HEK293 (cell line): ENCODE measurements around the gene TMEM170A.
A peak's percentile ranks its signal among the peaks of the same experiment; 100 is the strongest.
"Not testable (repeated sequence)": the region's sequence is repeated elsewhere in the genome, so short reads cannot be mapped to it uniquely, and the experiment has no call there.

ENCODE experiments used
- CTCF ChIA-PET: fragments of 350-600 bp; formaldehyde crosslinking; extraction: SDS; loops from one replicate; lab custom pipeline; 2021; ENCODE audit warnings: antibody characterized with exemption; lab: Yijun Ruan, JAX
- POLR2A ChIA-PET: fragments of 300-600 bp; formaldehyde crosslinking; extraction: SDS; loops from one replicate; lab custom pipeline; 2020; ENCODE audit warnings: antibody characterized with exemption, inconsistent platforms; lab: Yijun Ruan, JAX
- H3K27ac ChIP-seq: fragments of 200-500 bp; sonication (Bioruptor generic); 2 replicates; pipeline ENCODE4 v1.5.1; 2014; ENCODE audit warnings: low read depth, low read length, control low read depth, inconsistent platforms; ENCODE audit errors: extremely low read depth
- H3K36me3 ChIP-seq, 2 experiments: fragments of 200-500 bp in 1 of 2; sonication (Bioruptor generic) in 1 of 2; 1 replicate in 1 of 2; 2 replicates in 1 of 2; pipeline ENCODE4 v1.5.1; 2014 to 2017; ENCODE audit warnings: inconsistent platforms in 2 of 2, low read length in 2 of 2; ENCODE audit not compliant: control insufficient read depth in 2 of 2, insufficient read depth in 1 of 2
- H3K4me1 ChIP-seq: fragments of 200-500 bp; sonication (Bioruptor generic); 2 replicates; pipeline ENCODE4 v1.5.1; 2014; ENCODE audit warnings: mild to moderate bottlenecking, low read length, inconsistent platforms; ENCODE audit not compliant: control insufficient read depth, insufficient read depth
- H3K4me3 ChIP-seq: 2 replicates; pipeline ENCODE4 v1.5.1; 2011; ENCODE audit warnings: low read depth, mild to moderate bottlenecking, control low read depth, low read length, moderate library complexity
- H3K9me3 ChIP-seq: fragments of 200-500 bp; sonication (Bioruptor generic); 2 replicates; pipeline ENCODE4 v1.5.1; 2014; ENCODE audit warnings: low read depth, low read length, inconsistent platforms; ENCODE audit not compliant: control insufficient read depth, insufficient read depth
- AEBP2 ChIP-seq: fragments of 450-650 bp; formaldehyde crosslinking; IDR thresholded peaks from 2 replicates; pipeline ENCODE4 v1.5.1; 2016; ENCODE audit warnings: missing biosample characterization, missing genetic modification characterization, borderline replicate concordance
- ATF2 ChIP-seq: fragments of 450-650 bp; formaldehyde crosslinking; IDR thresholded peaks from 2 replicates; pipeline ENCODE4 v1.5.1; 2016; ENCODE audit warnings: missing biosample characterization, missing genetic modification characterization, low read depth
- GFI1B ChIP-seq: fragments of 450-650 bp; formaldehyde crosslinking; IDR thresholded peaks from 2 replicates; pipeline ENCODE4 v1.5.1; 2016; ENCODE audit warnings: missing biosample characterization, missing genetic modification characterization
- HIC1 ChIP-seq: fragments of 450-650 bp; formaldehyde crosslinking; IDR thresholded peaks from 2 replicates; pipeline ENCODE4 v1.5.1; 2016; ENCODE audit warnings: missing biosample characterization, missing genetic modification characterization
- MYNN ChIP-seq: fragments of 450-650 bp; formaldehyde crosslinking; IDR thresholded peaks from 2 replicates; pipeline ENCODE4 v1.5.1; 2016; ENCODE audit warnings: missing biosample characterization, missing genetic modification characterization, borderline replicate concordance
- SCRT2 ChIP-seq: fragments of 450-650 bp; formaldehyde crosslinking; IDR thresholded peaks from 2 replicates; pipeline ENCODE4 v1.5.1; 2016; ENCODE audit warnings: missing biosample characterization, missing genetic modification characterization
- SETDB1 ChIP-seq: IDR thresholded peaks from one replicate; pipeline ENCODE4 v1.6.1; 2017; ENCODE audit warnings: mild to moderate bottlenecking, low read length, moderate library complexity, mixed read lengths; ENCODE audit not compliant: insufficient read length
- TCF7L2 ChIP-seq: IDR thresholded peaks from 2 replicates; pipeline ENCODE4 v1.6.1; 2011; ENCODE audit warnings: low read depth, mild to moderate bottlenecking, inconsistent platforms, low read length, moderate library complexity, borderline replicate concordance
- TRIM28 ChIP-seq: IDR thresholded peaks from 2 replicates; pipeline ENCODE4 v1.6.1; 2011; ENCODE audit warnings: low read length, control low read depth, borderline replicate concordance
- WT1 ChIP-seq: fragments of 450-650 bp; formaldehyde crosslinking; IDR thresholded peaks from 2 replicates; pipeline ENCODE4 v1.5.1; 2016; ENCODE audit warnings: missing biosample characterization, missing genetic modification characterization
- YY1 ChIP-seq: fragments of 450-650 bp; formaldehyde crosslinking; IDR thresholded peaks from 2 replicates; pipeline ENCODE4 v1.5.1; 2018; ENCODE audit warnings: missing biosample characterization, missing genetic modification characterization
- ZFP3 ChIP-seq: fragments of 450-650 bp; formaldehyde crosslinking; IDR thresholded peaks from 2 replicates; pipeline ENCODE4 v1.5.1; 2016; ENCODE audit warnings: low read depth, missing biosample characterization, missing genetic modification characterization
- ZIC2 ChIP-seq: fragments of 450-650 bp; formaldehyde crosslinking; IDR thresholded peaks from 2 replicates; pipeline ENCODE4 v1.5.1; 2016; ENCODE audit warnings: missing biosample characterization, missing genetic modification characterization
- ZNF10 ChIP-seq: fragments of 450-650 bp; formaldehyde crosslinking; IDR thresholded peaks from 2 replicates; pipeline ENCODE4 v1.5.1; 2017; ENCODE audit warnings: missing biosample characterization, missing genetic modification characterization
- ZNF221 ChIP-seq: fragments of 450-650 bp; formaldehyde crosslinking; IDR thresholded peaks from 2 replicates; pipeline ENCODE4 v1.5.1; 2017; ENCODE audit warnings: missing biosample characterization, missing genetic modification characterization, borderline replicate concordance
- ZNF416 ChIP-seq: fragments of 450-650 bp; formaldehyde crosslinking; IDR thresholded peaks from 2 replicates; pipeline ENCODE4 v1.5.1; 2016; ENCODE audit warnings: missing biosample characterization, missing genetic modification characterization
- ZNF426 ChIP-seq: fragments of 450-650 bp; formaldehyde crosslinking; IDR thresholded peaks from 2 replicates; pipeline ENCODE4 v1.5.1; 2017; ENCODE audit warnings: missing biosample characterization, missing genetic modification characterization, mild to moderate bottlenecking, inconsistent platforms, moderate library complexity
- ZNF529 ChIP-seq: fragments of 450-650 bp; formaldehyde crosslinking; IDR thresholded peaks from 2 replicates; pipeline ENCODE4 v1.5.1; 2017; ENCODE audit warnings: missing genetic modification characterization, missing biosample characterization; ENCODE audit not compliant: insufficient replicate concordance
- ZNF555 ChIP-seq: fragments of 450-650 bp; formaldehyde crosslinking; conservative IDR thresholded peaks from 2 replicates; pipeline ENCODE4 v1.5.1; 2017; ENCODE audit warnings: missing biosample characterization, mild to moderate bottlenecking, missing genetic modification characterization, inconsistent platforms
- ZNF600 ChIP-seq: fragments of 450-650 bp; formaldehyde crosslinking; IDR thresholded peaks from 2 replicates; pipeline ENCODE4 v1.5.1; 2016; ENCODE audit warnings: missing biosample characterization, missing genetic modification characterization
- ZNF624 ChIP-seq: fragments of 450-650 bp; formaldehyde crosslinking; IDR thresholded peaks from 2 replicates; pipeline ENCODE4 v1.5.1; 2017; ENCODE audit warnings: missing biosample characterization, missing genetic modification characterization
- ZNF704 ChIP-seq: fragments of 450-650 bp; formaldehyde crosslinking; IDR thresholded peaks from 2 replicates; pipeline ENCODE4 v1.5.1; 2016; ENCODE audit warnings: missing biosample characterization, missing genetic modification characterization
- ZXDB ChIP-seq: fragments of 450-650 bp; formaldehyde crosslinking; IDR thresholded peaks from 2 replicates; pipeline ENCODE4 v1.5.1; 2016; ENCODE audit warnings: missing biosample characterization, missing genetic modification characterization

TMEM170A gene

GRCh38 chr16:75458029-75458428 lies 6.5 kb downstream of the TMEM170A start (continued):
- TF ChIP-seq SETDB1 (no peak), HIC1 (tag by site-specific recombination) (no peak), TCF7L2 (no peak)

GRCh38 chr16:75457485-75458021 lies 6.9 kb downstream of the TMEM170A start:
- Histone ChIP-seq H3K4me1 (peaks cover 39% of the 10 kb centered on the region), H3K4me3 (no peak overlapping the region), H3K9me3 (no peaks in the 10 kb centered on the region), H3K27ac (peak overlapping the region; percentile 17; the same call in 1 of the 2 replicates), H3K36me3 (no peaks in the 10 kb centered on the region; a peak in 1 of 3 replicates)
- ChIA-PET POLR2A (interaction anchor here (0.6 to 0.9 kb wide), 2 partner anchors 64 to 184 kb away, joined by 3 to 4 read pairs; no protein-coding TSS in a partner anchor), CTCF (interaction anchor here (0.7 kb wide), 1 partner anchor 143 kb away, joined by 3 read pairs; no protein-coding TSS in a partner anchor)
- no peak for TF ChIP-seq ZXDB (tag by site-specific recombination)
- peak; percentile 54 for TF ChIP-seq ZIC2
- TF ChIP-seq ZNF704 (tag by site-specific recombination), result no peak

- no peak for TF ChIP-seq ZNF624 (tag by site-specific recombination)
- TF ChIP-seq YY1 (tag by site-specific recombination), result no peak
- no peak for TF ChIP-seq SCRT2 (tag by site-specific recombination)
- TF ChIP-seq ZFP3 (tag by site-specific recombination), result no peak
- no peak for TF ChIP-seq ZNF555 (tag by site-specific recombination)
- TF ChIP-seq WT1 (tag by site-specific recombination), result no peak
- no peak for TF ChIP-seq TRIM28
- no peak for TF ChIP-seq ATF2 (tag by site-specific recombination)
- TF ChIP-seq ZNF10 (tag by site-specific recombination), result no peak
- no peak for TF ChIP-seq ZNF600 (tag by site-specific recombination)
- no peak for TF ChIP-seq ZNF529
- TF ChIP-seq ZNF426 (tag by site-specific recombination), result no peak
- TF ChIP-seq GFI1B (tag by site-specific recombination), result no peak
- no peak for TF ChIP-seq ZNF416 (tag by site-specific recombination)
- no peak for TF ChIP-seq AEBP2 (tag by site-specific recombination)
- no peak for TF ChIP-seq MYNN (tag by site-specific recombination)
- no peak for TF ChIP-seq ZNF221 (tag by site-specific recombination)
- POLR2A ChIA-PET, result interaction anchor here (0.6 to 0.9 kb wide), 2 partner anchors 32 to 185 kb away, joined by 3 read pairs; no protein-coding TSS in a partner anchor
- Histone ChIP-seq H3K4me1 (peaks cover 41% of the 10 kb centered on the region), H3K36me3 (no peaks in the 10 kb centered on the region; a peak in 1 of 3 replicates), H3K27ac (no peak overlapping the region), H3K9me3 (no peaks in the 10 kb centered on the region), H3K4me3 (no peak overlapping the region)
- CTCF ChIA-PET, result interaction anchor here (0.6 to 3.9 kb wide), 4 partner anchors 8 to 1185 kb away, joined by 3 to 23 read pairs (median 3); no protein-coding TSS in a partner anchor
Measured at GRCh38 chr16:75456971-75457370, 7.5 kb downstream of the TMEM170A start.

GRCh38 chr16:75456486-75456885 lies 8.0 kb downstream of the TMEM170A start:
- not testable (repeated sequence) for H3K9me3 ChIP-seq, H3K36me3 ChIP-seq, H3K27ac ChIP-seq, H3K4me3 ChIP-seq
- POLR2A ChIA-PET, result interaction anchor here (0.6 to 0.8 kb wide), 2 partner anchors 32 to 191 kb away, joined by 3 read pairs; partner anchors contain the start of genes KARS1 and TERF2IP
- peaks cover 37% of the 10 kb centered on the region for H3K4me1 ChIP-seq
- CTCF ChIA-PET, result interaction anchor here (0.6 to 3.9 kb wide), 4 partner anchors 9 to 1184 kb away, joined by 3 to 23 read pairs (median 3); no protein-coding TSS in a partner anchor
